Measurements from ENCODE around the gene RPL12.

Gene RPL12

GRCh38 chr9:127495884-127496555 lies 44.8 kb upstream of the RPL12 start:
- DNase-seq (ENCODE audit: extremely low spot score): no peak
- TF ChIP-seq CTCF (IDR thresholded peaks at IDR 0.05; ENCODE audit: control extremely low read depth, extremely low read depth, low read depth, missing control alignments): no peak
- POLR2A ChIA-PET: no interaction called here
- CTCF ChIA-PET: no interaction called here

DNA sequence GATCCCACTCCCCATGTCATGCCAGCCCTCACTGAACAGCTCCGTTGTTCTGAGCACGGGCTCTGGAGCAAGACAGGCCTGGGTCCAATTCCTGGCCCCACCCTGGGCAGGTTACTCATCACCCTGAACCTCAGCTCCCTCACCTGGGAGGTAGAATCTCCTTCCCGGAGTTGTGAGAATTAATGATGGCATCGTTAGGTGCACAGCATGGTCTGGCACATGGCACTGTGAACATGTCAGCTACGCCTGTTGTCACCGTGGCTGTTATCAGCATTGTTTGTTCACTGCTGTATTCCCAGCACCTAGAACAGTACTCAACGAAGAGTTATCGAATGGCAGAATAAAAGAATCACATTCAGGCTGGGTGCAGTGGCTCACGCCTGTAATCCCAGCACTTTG lies 43.1 kb upstream of the RPL12 start:
- CTCF ChIA-PET: interaction anchor here (0.9 to 1.1 kb wide), 2 partner anchors 9 to 28 kb away, joined by 3 read pairs; no protein-coding TSS in a partner anchor
- no peak for TF ChIP-seq CTCF (IDR thresholded peaks at IDR 0.05; ENCODE audit: control extremely low read depth, extremely low read depth, low read depth, missing control alignments)
- POLR2A ChIA-PET: no interaction called here
- no peak for DNase-seq (ENCODE audit: extremely low spot score)

DNA sequence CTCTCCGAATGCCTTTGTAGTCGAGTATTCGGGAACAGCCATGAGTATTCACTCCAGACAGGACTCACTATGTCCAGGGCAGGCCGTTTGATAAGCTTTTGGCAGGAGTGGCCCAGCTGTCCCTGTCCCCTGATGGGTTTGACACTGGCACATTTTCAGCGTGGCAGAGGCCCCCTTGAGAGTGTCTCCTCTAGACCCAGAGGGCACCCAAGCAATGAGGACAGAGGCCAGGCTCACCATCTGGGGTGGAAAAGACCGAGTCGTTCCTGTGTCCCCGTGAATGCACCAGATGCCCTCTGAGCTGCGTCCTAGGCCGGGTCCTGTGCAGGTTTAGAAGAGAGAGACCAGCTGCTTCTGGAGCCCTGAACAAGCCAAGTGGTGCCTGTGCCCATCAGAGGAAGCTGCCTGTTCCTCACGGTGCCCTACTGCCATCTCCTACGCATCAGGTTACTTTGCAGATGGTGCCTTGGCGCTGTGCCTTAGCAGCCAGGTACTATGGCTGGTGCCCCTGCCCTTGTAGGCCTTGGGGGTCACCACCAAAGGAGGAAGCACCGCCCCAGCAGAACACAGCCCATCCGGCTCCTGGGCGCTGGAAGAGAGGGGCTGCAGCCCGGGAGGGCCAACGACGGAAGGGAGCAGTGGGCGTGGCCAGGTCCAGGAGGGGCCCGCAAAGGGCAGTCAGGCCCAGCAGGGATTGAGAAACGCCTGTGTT lies 42.5 kb upstream of the RPL12 start:
- ChIA-PET POLR2A (no interaction called here), CTCF (interaction anchor here (1.0 to 1.6 kb wide), 3 partner anchors 10 to 29 kb away, joined by 3 to 8 read pairs (median 3); no protein-coding TSS in a partner anchor)
- TF ChIP-seq CTCF (IDR thresholded peaks at IDR 0.05; ENCODE audit: control extremely low read depth, extremely low read depth, low read depth, missing control alignments): no peak
- no peak for DNase-seq (ENCODE audit: extremely low spot score)

GRCh38 chr9:127492616-127493015 lies 41.4 kb upstream of the RPL12 start:
- ChIA-PET POLR2A (no interaction called here), CTCF (interaction anchor here (1.0 to 1.6 kb wide), 3 partner anchors 8 to 13 kb away, joined by 3 to 8 read pairs (median 3); no protein-coding TSS in a partner anchor)
- no peak for DNase-seq (ENCODE audit: extremely low spot score)
- no peak for TF ChIP-seq CTCF (IDR thresholded peaks at IDR 0.05; ENCODE audit: control extremely low read depth, extremely low read depth, low read depth, missing control alignments)

DNA sequence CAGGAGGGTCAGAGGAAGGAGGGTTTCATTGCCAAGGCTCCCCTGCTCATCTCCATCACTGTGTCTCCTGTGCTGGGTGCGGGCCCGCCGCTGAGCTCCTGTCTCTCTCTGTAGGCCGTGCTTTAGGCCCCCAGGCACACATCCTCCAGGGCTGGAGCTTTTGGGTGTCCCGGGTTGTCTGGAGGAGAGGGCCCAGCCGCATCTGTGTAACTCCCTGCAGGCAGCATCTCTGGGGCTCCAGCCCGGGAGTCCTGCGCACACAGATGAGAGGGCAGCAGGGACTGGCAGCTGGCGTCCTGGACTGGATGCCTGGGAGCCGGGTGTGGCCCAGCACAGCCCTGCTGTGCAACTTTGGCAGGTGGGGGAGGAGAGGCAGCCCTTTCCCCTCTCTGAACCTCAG lies 40.3 kb upstream of the RPL12 start:
- no peak for TF ChIP-seq CTCF (IDR thresholded peaks at IDR 0.05; ENCODE audit: control extremely low read depth, extremely low read depth, low read depth, missing control alignments)
- ChIA-PET POLR2A (no interaction called here), CTCF (interaction anchor here (0.8 to 1.3 kb wide), 2 partner anchors 9 to 13 kb away, joined by 3 to 4 read pairs; no protein-coding TSS in a partner anchor)
- no peak for DNase-seq (ENCODE audit: extremely low spot score)

DNA sequence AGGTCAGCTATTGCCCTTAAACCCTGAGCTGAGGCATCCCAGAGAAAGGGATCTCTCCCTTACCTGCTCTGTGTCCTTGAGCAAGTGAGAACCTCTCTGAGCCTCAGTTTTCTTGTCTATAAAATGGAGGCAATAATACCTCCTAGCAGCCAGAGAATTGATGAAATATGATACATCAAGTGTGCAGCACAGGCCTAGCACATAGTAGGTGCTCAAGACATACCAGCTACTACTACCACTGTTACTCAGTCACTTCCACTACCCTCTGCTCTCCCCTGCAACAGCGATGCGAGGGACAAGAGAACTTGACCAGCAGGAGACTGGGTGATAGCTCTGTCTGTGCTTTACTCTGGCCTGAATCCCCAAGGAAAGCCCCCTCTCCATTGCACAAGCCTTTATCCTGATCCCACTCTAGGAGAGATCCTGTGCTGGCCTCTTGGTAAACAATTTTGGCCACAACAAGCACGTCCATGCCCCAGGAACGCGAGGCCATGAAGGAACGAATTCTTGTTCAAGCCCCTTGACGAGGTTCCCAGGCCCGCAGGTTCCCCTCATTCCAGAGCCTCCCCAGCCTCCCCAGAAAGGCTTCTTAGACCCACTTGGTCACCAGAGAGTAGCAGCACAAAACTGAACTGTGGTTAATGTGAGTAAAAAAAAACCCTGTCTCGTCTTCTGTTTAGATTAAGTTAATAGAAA lies 39.5 kb upstream of the RPL12 start:
- ChIA-PET POLR2A (no interaction called here), CTCF (interaction anchor here (0.8 to 1.6 kb wide), 3 partner anchors 13 to 96 kb away, joined by 3 to 6 read pairs (median 4); no protein-coding TSS in a partner anchor)
- DNase-seq (ENCODE audit: extremely low spot score): no peak
- no peak for TF ChIP-seq CTCF (IDR thresholded peaks at IDR 0.05; ENCODE audit: control extremely low read depth, extremely low read depth, low read depth, missing control alignments)
